GM12878 (cell line): ENCODE measurements around the gene GRK1. TPM values are rescaled to one million over a fixed set of nuclear protein-coding genes. Genes with fewer than 3 reads are reported as not detected.

Experiments
- ATAC-seq: fragments of 200-7000 bp; cut with Tn5 transposase; 3 replicates; pipeline ENCODE4 v1.9.1; 2020; ENCODE audit warnings: mild to moderate bottlenecking, moderate library complexity
- BruUV-seq: library from RNA; stranded (reverse); fragments of 400-500 nt; replicated peaks from 2 replicates; lab custom pipeline; 2021; lab: Mats Ljungman, UMichigan
- CTCF ChIA-PET: fragments of 300-600 bp; sonication (Branson Sonifier 250); formaldehyde crosslinking; extraction: SDS; loops from one replicate; lab custom pipeline; 2021; ENCODE audit warnings: inconsistent platforms; lab: Yijun Ruan, JAX
- POLR2A ChIA-PET: fragments of 350-600 bp; formaldehyde crosslinking; extraction: SDS; loops from one replicate; lab custom pipeline; 2021; ENCODE audit warnings: inconsistent platforms; lab: Charles Lee
- RAD21 ChIA-PET: fragments of 300-600 bp; sonication (Branson Sonifier 250); formaldehyde crosslinking; loops from one replicate; lab custom pipeline; 2023; ENCODE audit warnings: antibody characterized with exemption; ENCODE audit not compliant: unreplicated experiment; lab: Charles Lee
- SMC1A ChIA-PET: fragments of 300-600 bp; sonication (Branson Sonifier 250); formaldehyde crosslinking; loops from one replicate; lab custom pipeline; 2023; ENCODE audit not compliant: unreplicated experiment, uncharacterized antibody; lab: Charles Lee
- DNase-seq: peaks from one replicate; pipeline ENCODE4 v3.0.0-alpha.2; 2011; ENCODE audit warnings: low read depth, low spot score
- FAIRE-seq: peaks from 3 replicates; lab custom pipeline; 2011; peaks lifted over from hg19 to GRCh38; lab: Jason Lieb, UNC
- H2AFZ ChIP-seq: 2 replicates; pipeline ENCODE4 v1.6.0; 2011; ENCODE audit warnings: low read depth, low read length, control low read depth; ENCODE audit not compliant: control insufficient read depth
- H3K27ac ChIP-seq: 2 replicates; pipeline ENCODE4 v1.5.1; 2011; ENCODE audit warnings: control low read depth; ENCODE audit not compliant: control insufficient read depth, insufficient read depth
- H3K27me3 ChIP-seq, 2 experiments: replicated peaks in 1 of 2; 2 replicates each; pipeline versions ENCODE4 v1.6.0 to v1.6.1; 2011; ENCODE audit warnings: low read length in 1 of 2; ENCODE audit not compliant: control insufficient read depth in 2 of 2, insufficient read depth in 2 of 2
- H3K36me3 ChIP-seq, 2 experiments: 2 replicates each; pipeline ENCODE4 v1.5.1; 2011; ENCODE audit warnings: low read length in 1 of 2; ENCODE audit not compliant: control insufficient read depth in 2 of 2, insufficient read depth in 2 of 2
- H3K4me1 ChIP-seq: 2 replicates; pipeline ENCODE4 v1.6.1; 2011; ENCODE audit warnings: mild to moderate bottlenecking, low read length, moderate library complexity, mixed read lengths; ENCODE audit not compliant: control insufficient read depth, insufficient read depth
- H3K4me2 ChIP-seq: 2 replicates; pipeline ENCODE4 v1.6.0; 2011; ENCODE audit warnings: control low read depth; ENCODE audit not compliant: control insufficient read depth, insufficient read depth
- H3K4me3 ChIP-seq: fragments of 200-600 bp; sonication (generic); 2 replicates; pipeline ENCODE4 v1.5.1; 2016
- H3K79me2 ChIP-seq: 2 replicates; pipeline ENCODE4 v1.6.0; 2011; ENCODE audit warnings: low read length; ENCODE audit not compliant: control insufficient read depth, insufficient read depth
- H3K9ac ChIP-seq: 2 replicates; pipeline ENCODE4 v1.8.0; 2011; ENCODE audit warnings: low read length, control low read depth, mixed read lengths; ENCODE audit not compliant: control insufficient read depth, insufficient read depth
- H3K9me3 ChIP-seq: replicated peaks from 3 replicates; pipeline ENCODE4 v1.5.1; 2011; ENCODE audit warnings: mild to moderate bottlenecking, low read length; ENCODE audit not compliant: control insufficient read depth, insufficient read depth
- H4K20me1 ChIP-seq: 2 replicates; pipeline ENCODE4 v1.6.0; 2011; ENCODE audit not compliant: control insufficient read depth, insufficient read depth
- CEBPB ChIP-seq, 2 experiments: fragments of 150-350 bp in 1 of 2; IDR thresholded peaks; 2 replicates each; pipeline ENCODE4 v1.6.1; 2012 to 2014; ENCODE audit warnings: low read depth in 2 of 2, low read length in 2 of 2, borderline replicate concordance in 1 of 2, inconsistent platforms in 1 of 2
- HDAC2 ChIP-seq: fragments of 200-600 bp; sonication (generic); IDR thresholded peaks from 2 replicates; pipeline ENCODE4 v1.6.1; 2017
- MLLT1 ChIP-seq: fragments of 450-650 bp; IDR thresholded peaks from 2 replicates; pipeline ENCODE4 v1.6.1; 2016; ENCODE audit warnings: mild to moderate bottlenecking
- NBN ChIP-seq: fragments of 450-650 bp; IDR thresholded peaks from 2 replicates; pipeline ENCODE4 v1.6.1; 2016
- SIX5 ChIP-seq: IDR thresholded peaks from 2 replicates; pipeline ENCODE4 v1.6.1; 2011; ENCODE audit warnings: mild to moderate bottlenecking, low read depth, low read length, moderate library complexity; ENCODE audit not compliant: severe bottlenecking
- TCF3 ChIP-seq: IDR thresholded peaks from 2 replicates; pipeline ENCODE4 v1.6.1; 2012; ENCODE audit warnings: low read depth, mild to moderate bottlenecking, low read length, borderline replicate concordance; ENCODE audit not compliant: insufficient read depth
- WGBS: methylation state at CpG from one replicate; pipeline ENCODE4 v1.1.6; 2016; ENCODE audit warnings: low lambda C conversion rate; ENCODE audit not compliant: insufficient replicate concordance, insufficient coverage; ENCODE audit errors: missing lambda C conversion rate; 5-methylcytosine and 5-hydroxymethylcytosine counted together
- in situ Hi-C: fragments of 300-500 bp; cut with MboI; formaldehyde crosslinking; loops from 9 replicates; pipeline ENCODE4 v1.14.3; 2018; ENCODE audit warnings: mixed read lengths
- intact Hi-C: fragments of 100-400 bp; cut with micrococcal nuclease; formaldehyde crosslinking; loops from one replicate; pipeline ENCODE4 v1.14.2; 2022; ENCODE audit not compliant: unreplicated experiment
- polyA plus RNA-seq, 11 experiments: library from polyadenylated mRNA; depleted of rRNA in 4 of 11; unstranded in 6 of 11; stranded (reverse) in 5 of 11; fragments of >200 nt; fragmentation: Nextera tagmentation in 4 of 11; fragmentation: Illumina TruSeq in 1 of 11; extraction: Ambion mirVana in 4 of 11; extraction: Trizol in 1 of 11; gene quantifications; 1 replicate in 1 of 11; 2 replicates in 10 of 11; pipeline versions ENCODE4 v1.2.1 to v1.2.3, GENCODE V29; 2011 to 2016; ENCODE audit warnings: inconsistent platforms in 2 of 11, missing spikeins in 2 of 11, low read depth in 1 of 11
- total RNA-seq, 4 experiments: library from RNA; depleted of rRNA in 3 of 4; stranded (reverse); fragments of >200 nt in 3 of 4; fragmentation: Illumina TruSeq in 1 of 4; extraction: Trizol in 1 of 4; gene quantifications; 2 replicates each; pipeline versions ENCODE4 v1.2.1 to v1.2.3, GENCODE V29; 2013 to 2021
- TF ChIP-seq, protein P1 (sequence below): IDR thresholded peaks from 2 replicates; pipeline ENCODE4 v1.6.1; 2012; ENCODE audit warnings: low read depth, low read length, improper control_type of control experiment

GRK1 gene
- total and polyA plus RNA-seq, 10 of the 15 experiments (the other 5 are each of a cell fraction or from before 2014, with no cell fraction given) = under 0.01 to 0.04 TPM; not detected in 8

- in situ Hi-C loops = no loop called here
- WGBS = 89% methylated on average over 3 of the region's 4 CpGs
- H3K4me1 ChIP-seq = no peaks in the 10 kb centered on the region
- BruUV-seq = no TSS peak
- no peaks in the 10 kb centered on the region for H3K9me3 ChIP-seq
- TF ChIP-seq CEBPB (IDR thresholded peaks at IDR 0.05; ENCODE audit: borderline replicate concordance in 1 of 2, low read depth in 2 of 2, low read length in 2 of 2) = no peak
- no peak for TF ChIP-seq MLLT1
- no peak for TF ChIP-seq NBN
- no peak for TF ChIP-seq HDAC2
- TF ChIP-seq, protein P1, sequence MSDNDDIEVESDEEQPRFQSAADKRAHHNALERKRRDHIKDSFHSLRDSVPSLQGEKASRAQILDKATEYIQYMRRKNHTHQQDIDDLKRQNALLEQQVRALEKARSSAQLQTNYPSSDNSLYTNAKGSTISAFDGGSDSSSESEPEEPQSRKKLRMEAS = no peak
- no peak for TF ChIP-seq TCF3
- no peak for TF ChIP-seq SIX5
- H4K20me1 ChIP-seq = no peaks in the 10 kb centered on the region
- no peak overlapping the region for H3K4me2 ChIP-seq
- H3K9ac ChIP-seq = no peak overlapping the region
- ChIA-PET CTCF (no interaction called here), POLR2A (no interaction called here), RAD21 (no interaction called here), SMC1A (no interaction called here)
- no peak for FAIRE-seq
- no peak for DNase-seq
- intact Hi-C loops = no loop called here
- H3K27me3 ChIP-seq = peaks cover 0 to 3% of the 10 kb centered on the region in 2 experiments; a peak in 2 of 4 replicates
- no peak overlapping the region for H2AFZ ChIP-seq
- no peak for ATAC-seq
- no peak overlapping the region for H3K27ac ChIP-seq
- H3K36me3 ChIP-seq = no peaks in the 10 kb centered on the region
- no peaks in the 10 kb centered on the region for H3K79me2 ChIP-seq
- no peak overlapping the region for H3K4me3 ChIP-seq
Observed at GRCh38 chr13:113765564-113765910, 98.5 kb downstream of the GRK1 start.
